Measurements from ENCODE around the gene SCIN. TPM values are rescaled to one million over a fixed set of nuclear protein-coding genes. Genes with fewer than 3 reads are reported as not detected.
"Not testable (repeated sequence)": the region's sequence is repeated elsewhere in the genome, so short reads cannot be mapped to it uniquely, and the experiment has no call there.

SCIN gene
- total and polyA plus RNA-seq, 11 donors, result 0.01 to 1.7 (median 0.87) TPM; not detected in 5

DNA sequence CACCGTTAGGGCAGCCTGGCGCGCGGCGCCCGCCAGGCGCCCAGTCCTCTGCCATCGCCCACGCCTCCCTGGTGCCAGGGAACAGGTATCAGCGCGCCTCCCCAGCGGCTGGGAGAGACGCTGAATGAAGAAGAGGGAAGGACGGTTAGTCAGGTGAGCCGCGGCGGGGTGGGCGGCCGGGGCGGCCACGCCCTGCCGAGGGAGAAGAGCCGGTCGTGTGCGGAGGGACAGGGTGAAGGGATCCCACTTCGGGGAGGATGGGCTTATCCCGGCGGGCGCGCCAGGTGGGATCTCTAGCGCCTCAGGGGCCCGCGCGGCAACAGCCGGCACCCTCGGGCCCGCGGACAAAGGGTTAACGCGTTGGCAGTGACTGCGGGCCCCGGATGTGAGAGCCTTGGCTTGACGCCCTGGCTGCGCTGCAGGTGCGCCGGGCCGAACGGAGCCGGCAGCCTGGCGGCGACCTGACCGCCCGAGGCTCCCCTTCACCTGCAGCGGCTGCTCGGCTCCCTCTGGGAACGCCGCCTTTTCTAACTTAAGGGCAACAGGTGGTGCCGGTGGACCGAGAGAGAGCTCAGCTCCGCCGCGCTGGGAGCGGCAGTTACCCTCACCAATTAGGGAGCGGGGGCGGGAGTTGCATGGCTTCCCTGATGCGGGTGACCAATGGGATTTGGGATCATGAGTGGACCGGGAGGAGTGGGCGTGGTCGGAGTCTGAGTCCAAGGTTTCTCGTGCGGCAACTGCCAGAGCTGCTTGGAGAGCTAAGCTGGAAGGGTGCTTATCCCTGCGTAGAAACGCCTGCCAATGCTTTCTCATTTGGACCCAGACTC, 116.6 kb downstream of the SCIN start, which contains the start of gene ARL4A:
TSS of gene ARL4A (plus strand) at position 743 of the 827 bp plus-strand sequence. CDS start 622 bp downstream, outside the sequence.
- Histone ChIP-seq H3K4me3 (peak within 1 kb of the TSS; percentile 67 to 97 (median 87)), H3K27ac (peak within 1 kb of the TSS; percentile 49 to 93 (median 88)), H3K27me3 (no peaks in the 10 kb centered on the region), H3K9me3 (no peaks in the 10 kb centered on the region), H3K36me3 (no peaks in the 10 kb centered on the region), H3K4me1 (peaks cover 0 to 21% (median 12%) of the 10 kb centered on the region in 12 donors)
- TF ChIP-seq CTCF (IDR thresholded peaks at IDR 0.05) (peak in 11 of 12 donors; percentile 9 to 68 (median 48)), POLR2A (IDR thresholded peaks at IDR 0.05) (peak; percentile 76 to 92)
- intact Hi-C loops (cut with DNase I), result loop anchor here (1.0 to 10.0 kb wide), 27 partner anchors 40 to 578 kb away; no protein-coding TSS in a partner anchor
- DNase-seq (peak; percentile 98 to 100 (median 99)), ATAC-seq (peak; percentile 96 to 98 (median 98))
- 0 to 1% (median 0%) methylated on average over 47 to 73 of the region's 73 CpGs for WGBS, 4 donors

GRCh38 chr7:12687718-12688171, 117.2 kb downstream of the SCIN start:
- 6 to 8% (median 6%) methylated on average over 10 to 12 of the region's 12 CpGs for WGBS, 4 donors
- Histone ChIP-seq H3K4me1 (peaks cover 0 to 20% (median 12%) of the 10 kb centered on the region in 12 donors), H3K36me3 (no peaks in the 10 kb centered on the region), H3K9me3 (no peaks in the 10 kb centered on the region), H3K4me3 (peak overlapping the region; percentile 67 to 97 (median 87)), H3K27ac (peak overlapping the region; percentile 35 to 93 (median 86)), H3K27me3 (no peaks in the 10 kb centered on the region)
- no peak for DNase-seq
- TF ChIP-seq POLR2A (IDR thresholded peaks at IDR 0.05) (no peak), CTCF (IDR thresholded peaks at IDR 0.05) (no peak)
- intact Hi-C loops (cut with DNase I), result loop anchor here (2.0 to 10.0 kb wide), 26 partner anchors 40 to 577 kb away; no protein-coding TSS in a partner anchor
- peak in 2 of 4 donors; percentile 0 to 1 for ATAC-seq

GRCh38 chr7:12688485-12689170, 118.1 kb downstream of the SCIN start:
- intact Hi-C loops (cut with DNase I), result loop anchor here (5.0 to 10.0 kb wide), 19 partner anchors 39 to 576 kb away; no protein-coding TSS in a partner anchor
- peak overlapping the region in 11 of 12 donors; percentile 14 to 97 (median 87) for H3K4me3 ChIP-seq
- not testable (repeated sequence) for H3K9me3 ChIP-seq, DNase-seq, ATAC-seq, H3K27me3 ChIP-seq, H3K36me3 ChIP-seq
- H3K4me1 ChIP-seq, result peaks cover 0 to 25% (median 12%) of the 10 kb centered on the region in 12 donors
- WGBS, 4 donors, result 50 to 73% (median 67%) methylated on average over 2 to 3 of the region's 3 CpGs
- H3K27ac ChIP-seq, result peak overlapping the region in 3 of 12 donors; percentile 6 to 86 (median 52)

DNA sequence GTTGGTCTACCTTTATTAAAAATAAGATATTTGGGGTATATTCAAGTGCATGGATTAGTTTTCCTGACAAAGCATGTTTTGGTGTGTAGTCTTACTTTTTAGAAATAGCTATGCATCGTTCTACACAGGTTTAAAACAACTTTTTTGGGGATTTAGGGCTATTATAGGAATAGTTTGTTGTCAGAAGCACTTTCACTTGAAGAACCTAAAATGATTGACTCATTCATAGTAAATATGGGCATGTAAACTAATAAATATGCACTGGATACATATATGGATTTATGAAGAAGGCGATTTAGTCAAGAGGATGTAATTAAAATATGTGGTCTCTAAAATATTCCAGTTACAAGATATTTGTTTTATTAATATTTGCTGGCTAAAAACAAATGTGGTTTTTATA, 118.9 kb downstream of the SCIN start:
- H3K4me3 ChIP-seq, result peak overlapping the region in 11 of 12 donors; percentile 5 to 97 (median 82)
- TF ChIP-seq POLR2A (IDR thresholded peaks at IDR 0.05), result no peak
- no peak for TF ChIP-seq CTCF (IDR thresholded peaks at IDR 0.05)
- DNase-seq (no peak), ATAC-seq (no peak)
- H3K4me1 ChIP-seq, result peaks cover 0 to 25% (median 12%) of the 10 kb centered on the region in 12 donors
- no peaks in the 10 kb centered on the region for H3K9me3 ChIP-seq
- intact Hi-C loops (cut with DNase I), result loop anchor here (5.0 to 10.0 kb wide), 19 partner anchors 38 to 575 kb away; no protein-coding TSS in a partner anchor
- no peaks in the 10 kb centered on the region for H3K27me3 ChIP-seq
- WGBS, 4 donors, result 52 to 68% (median 60%) methylated on average over 2 of the region's 2 CpGs
- peak overlapping the region in 3 of 12 donors; percentile 6 to 52 (median 8) for H3K27ac ChIP-seq
- no peaks in the 10 kb centered on the region for H3K36me3 ChIP-seq
